GM19328 (cell line): Measurements from ENCODE around the gene SORBS1.
"Not testable (repeated sequence)": the region's sequence is repeated elsewhere in the genome, so short reads cannot be mapped to it uniquely, and the experiment has no call there.

Experiments
- ATAC-seq: cut with Tn5 transposase; IDR thresholded peaks from one replicate; pipeline ENCODE4 v1.9.1; 2021; ENCODE audit warnings: mild to moderate bottlenecking, moderate library complexity; ENCODE audit not compliant: unreplicated experiment

The SORBS1 gene

GRCh38 chr10:95356190-95356955 lies 204.8 kb downstream of the SORBS1 start:
- ATAC-seq: no peak

GRCh38 chr10:95355301-95355700 lies 205.9 kb downstream of the SORBS1 start:
- no peak for ATAC-seq

GRCh38 chr10:95354110-95354509 lies 207.1 kb downstream of the SORBS1 start:
- no peak for ATAC-seq

DNA sequence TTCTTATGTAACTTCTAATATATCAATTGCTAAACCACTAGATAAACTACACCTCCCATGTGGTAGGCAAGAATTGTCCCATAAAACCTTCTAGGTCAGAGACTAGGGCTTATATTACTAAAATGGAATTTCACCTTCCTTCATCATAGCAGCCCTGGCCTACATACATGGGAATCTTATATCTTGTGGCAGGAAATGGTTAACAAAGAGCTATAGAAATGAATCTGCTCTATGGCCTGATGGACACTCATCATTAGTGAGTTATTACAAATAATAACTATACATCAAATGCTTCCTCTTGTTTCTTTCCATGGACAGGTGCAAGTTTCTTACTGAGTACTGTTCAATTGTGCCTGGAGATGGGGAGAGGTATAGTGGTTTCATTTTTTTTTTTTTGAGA lies 208.0 kb downstream of the SORBS1 start:
- no peak for ATAC-seq

DNA sequence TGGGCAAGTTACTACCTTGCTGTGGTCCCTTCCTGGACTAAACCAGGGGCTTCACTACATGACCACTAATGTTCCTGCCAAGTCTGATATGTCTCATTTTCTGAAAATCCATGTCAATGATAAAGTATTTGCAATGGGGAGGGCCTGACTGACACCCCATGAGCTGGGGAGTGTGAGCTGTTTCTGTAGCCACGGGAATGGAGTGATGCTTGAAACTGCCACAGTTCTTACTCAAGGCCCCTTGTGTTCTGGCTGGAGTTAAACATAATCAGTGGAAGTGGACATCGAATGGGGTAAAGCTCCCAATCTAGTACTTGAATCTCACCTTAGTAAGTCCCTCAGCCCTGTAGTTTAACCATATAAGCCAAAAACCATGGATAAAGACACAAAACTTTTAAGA lies 208.5 kb downstream of the SORBS1 start:
- no peak for ATAC-seq

DNA sequence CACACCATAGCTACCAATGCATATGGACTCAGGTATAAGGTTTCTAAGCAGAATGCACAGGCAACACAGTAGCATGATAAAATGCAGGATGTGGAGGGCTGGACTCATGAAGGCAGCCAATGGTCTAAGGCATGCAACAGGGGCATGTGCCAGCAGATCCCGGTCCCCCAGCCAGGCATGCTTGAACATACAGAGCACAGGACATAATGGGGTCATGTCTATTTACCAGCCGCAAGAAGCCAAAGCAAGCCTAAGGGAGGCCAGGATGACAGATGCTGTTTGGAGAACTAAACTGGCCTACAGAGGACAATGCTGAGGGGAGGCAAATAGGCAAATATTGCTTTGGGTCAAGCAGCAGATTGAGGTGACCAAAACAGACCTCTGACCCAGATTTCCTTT lies 210.3 kb downstream of the SORBS1 start:
- no peak for ATAC-seq

- ATAC-seq: no peak
Measured at GRCh38 chr10:95350219-95350829, 210.8 kb downstream of the SORBS1 start.

GRCh38 chr10:95347402-95347766 lies 213.8 kb downstream of the SORBS1 start:
- ATAC-seq: not testable (repeated sequence)

- ATAC-seq: no peak
Measured at GRCh38 chr10:95346715-95347401, 214.3 kb downstream of the SORBS1 start.

- no peak for ATAC-seq
Measured at GRCh38 chr10:95343573-95343972, 217.6 kb downstream of the SORBS1 start.

DNA sequence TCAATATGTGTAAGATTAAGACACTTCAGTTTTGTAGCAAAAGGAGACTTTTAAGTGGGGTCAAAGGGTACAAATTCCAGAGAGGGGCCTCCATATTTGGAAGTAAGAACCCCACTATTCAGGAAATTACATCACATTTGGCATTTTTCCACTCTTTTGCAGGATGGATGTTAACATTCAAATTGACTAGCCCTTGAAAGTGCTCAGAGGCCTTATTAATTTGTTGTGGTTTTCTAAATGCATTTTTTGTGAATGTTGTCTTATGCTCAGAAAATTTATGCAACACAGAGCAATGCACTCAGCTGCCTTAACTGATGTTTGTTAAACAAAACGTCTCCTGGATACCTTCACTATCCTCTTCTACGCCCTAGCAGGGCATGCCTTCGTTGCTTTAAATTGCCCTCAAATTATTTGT lies 219.4 kb downstream of the SORBS1 start:
- no peak for ATAC-seq

DNA sequence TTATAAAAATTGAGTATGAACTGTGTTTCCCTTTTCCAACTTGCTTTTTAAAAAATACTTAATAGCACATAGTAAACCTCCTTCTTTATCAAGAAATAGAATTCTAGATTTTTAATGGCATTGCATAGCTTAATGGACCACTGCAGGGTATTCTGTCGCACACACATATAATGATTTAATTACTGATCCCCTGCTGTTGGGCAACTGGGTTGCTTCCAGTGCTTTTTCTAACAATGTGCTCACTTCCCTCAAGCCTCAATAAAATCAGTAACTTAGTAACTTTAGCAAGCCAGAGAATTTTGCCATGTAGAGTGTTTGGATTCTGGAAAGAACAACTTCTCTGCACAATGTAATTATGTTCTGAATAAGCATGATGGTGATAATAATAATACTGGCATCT lies 221.3 kb downstream of the SORBS1 start:
- no peak for ATAC-seq

DNA sequence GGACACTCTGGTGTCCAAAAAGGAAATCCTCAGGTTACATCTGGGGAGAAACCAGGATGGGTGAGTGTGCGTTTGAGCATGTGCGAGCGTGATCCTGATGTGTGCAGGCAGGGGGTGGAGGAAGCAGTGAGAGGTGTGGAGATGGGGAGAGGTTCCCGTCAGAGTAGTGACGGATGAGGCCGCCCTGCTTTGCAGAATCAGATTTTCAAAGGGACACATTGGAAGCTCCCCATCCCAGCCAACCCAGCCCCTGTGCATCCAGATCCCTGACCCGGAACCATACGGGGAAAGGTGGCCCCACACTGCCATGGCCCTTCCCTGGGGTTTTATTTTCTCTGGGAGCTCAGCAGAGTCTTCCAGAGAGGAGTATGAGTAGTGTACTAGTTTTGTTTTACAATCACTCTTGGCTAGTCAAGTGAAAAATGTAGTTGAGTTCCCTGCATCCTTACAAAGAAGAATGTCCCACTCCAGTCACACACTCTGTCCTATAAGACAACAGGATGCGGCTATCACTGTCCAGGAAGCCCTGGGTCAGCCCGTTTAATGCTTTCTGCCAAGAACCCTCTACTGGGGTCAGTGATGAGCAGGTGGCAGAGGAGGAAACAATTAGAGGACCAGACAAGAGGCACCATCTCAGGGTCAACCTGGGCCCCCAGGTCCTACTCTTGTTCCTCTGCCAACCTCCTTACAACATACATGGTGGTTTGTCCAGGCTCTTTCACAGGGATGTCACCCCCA lies 223.6 kb downstream of the SORBS1 start:
- no peak for ATAC-seq

GRCh38 chr10:95336702-95337101 lies 224.5 kb downstream of the SORBS1 start:
- no peak for ATAC-seq

DNA sequence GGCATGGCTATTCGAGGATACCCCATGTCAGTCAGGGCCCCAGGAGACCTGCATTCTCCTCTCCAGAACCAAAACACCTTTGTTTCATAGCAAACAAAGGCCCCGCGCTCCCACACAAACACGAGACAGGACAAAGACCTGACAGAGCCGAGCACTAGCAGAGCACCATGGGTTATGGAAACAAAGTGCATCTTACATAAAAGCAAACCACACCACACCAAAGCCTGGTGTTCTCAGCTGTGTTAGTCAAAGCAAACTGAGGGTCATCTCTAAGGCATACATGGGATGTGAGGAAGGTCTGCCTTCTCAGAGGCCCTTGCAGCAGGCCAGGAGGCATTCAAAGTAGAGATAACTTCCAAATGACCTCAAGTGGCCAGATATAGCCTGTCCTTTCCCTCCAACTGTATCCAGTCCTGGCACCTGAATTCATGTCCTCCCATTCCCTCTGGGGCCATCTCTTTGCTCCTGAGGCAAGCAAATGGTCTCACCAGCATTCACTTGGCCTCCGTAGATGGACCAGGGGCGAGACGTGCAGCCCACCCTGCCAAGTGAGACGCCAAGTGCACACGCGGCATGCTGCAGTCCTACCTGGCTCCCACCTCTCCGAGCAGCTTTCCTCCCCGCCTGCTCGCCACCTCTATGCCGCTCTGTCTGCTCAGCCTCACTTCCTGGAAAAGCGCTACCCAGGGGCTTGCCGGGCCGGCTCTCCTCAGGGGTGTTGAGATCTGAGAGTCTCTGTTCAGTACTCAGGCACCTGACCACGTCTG lies 225.1 kb downstream of the SORBS1 start:
- ATAC-seq: no peak

GRCh38 chr10:95334805-95335144 lies 226.4 kb downstream of the SORBS1 start:
- no peak for ATAC-seq

DNA sequence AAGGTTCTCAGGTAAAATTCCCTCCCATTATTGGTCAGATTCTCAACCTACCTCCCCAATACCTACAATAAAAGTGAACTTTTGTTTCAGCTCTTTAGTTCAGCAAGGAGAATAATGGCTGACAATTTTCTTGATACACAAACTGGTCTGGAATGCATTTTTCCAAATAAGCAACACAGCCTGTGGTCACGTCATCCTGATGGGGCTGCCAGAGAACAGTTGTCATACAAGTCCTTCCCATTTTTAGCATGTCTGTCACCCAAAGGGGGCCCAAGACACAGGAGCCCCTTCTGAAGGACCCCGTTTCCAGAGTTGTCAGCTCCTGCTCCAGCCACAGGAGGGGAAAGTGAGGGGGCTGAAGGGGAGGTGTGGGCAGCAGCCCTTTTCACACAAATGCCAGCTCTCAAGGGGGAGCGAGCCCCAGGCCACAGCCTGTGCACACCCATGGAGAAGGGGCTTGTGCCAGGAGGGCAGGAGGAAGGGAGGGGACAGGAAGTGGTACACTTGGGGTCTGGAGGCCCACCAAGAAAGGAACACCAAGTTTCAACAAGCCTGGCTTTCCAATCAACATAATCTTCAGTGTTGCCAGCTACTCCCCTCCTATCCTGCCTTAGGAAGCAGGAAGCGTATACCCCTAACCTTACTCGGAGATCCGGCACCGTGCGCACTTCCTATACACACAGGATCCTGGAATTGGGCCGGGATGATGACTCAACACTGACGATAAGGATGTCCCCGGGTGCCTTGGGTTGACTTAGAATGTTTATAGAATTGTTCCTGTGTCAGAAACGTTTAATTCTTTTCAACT lies 227.0 kb downstream of the SORBS1 start:
- ATAC-seq: no peak

DNA sequence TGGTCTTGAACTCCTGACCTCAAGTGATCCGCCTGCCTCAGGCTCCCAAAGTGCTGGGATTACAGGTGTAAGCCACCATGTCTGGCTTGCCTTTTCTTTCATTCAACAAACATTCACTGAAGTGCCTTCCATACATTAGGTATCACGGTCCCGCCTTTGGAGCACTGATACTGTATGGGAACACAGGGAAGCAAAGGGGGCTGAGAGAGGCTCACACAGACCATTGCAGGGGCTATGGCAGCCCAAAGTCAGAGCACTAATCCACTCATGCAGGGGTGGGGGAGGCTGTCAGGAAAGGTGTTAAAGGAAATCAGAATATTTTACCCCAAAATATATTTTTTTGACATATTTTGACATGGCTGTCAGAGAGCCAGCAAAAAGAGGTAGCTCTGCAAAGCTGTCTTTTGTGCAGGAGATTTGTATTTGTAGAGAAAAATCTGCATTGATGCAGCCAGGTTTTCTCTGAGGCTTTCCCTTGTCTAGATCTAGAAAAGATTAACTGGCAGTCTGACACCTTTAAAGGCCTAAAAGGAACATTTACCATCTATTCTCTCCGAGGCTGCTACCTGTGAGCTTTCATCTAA lies 228.4 kb downstream of the SORBS1 start:
- ATAC-seq: no peak

- no peak for ATAC-seq
Measured at GRCh38 chr10:95331596-95332130, 229.5 kb downstream of the SORBS1 start.
